Measurements from ENCODE around the gene FNBP1.

FNBP1 gene

DNA sequence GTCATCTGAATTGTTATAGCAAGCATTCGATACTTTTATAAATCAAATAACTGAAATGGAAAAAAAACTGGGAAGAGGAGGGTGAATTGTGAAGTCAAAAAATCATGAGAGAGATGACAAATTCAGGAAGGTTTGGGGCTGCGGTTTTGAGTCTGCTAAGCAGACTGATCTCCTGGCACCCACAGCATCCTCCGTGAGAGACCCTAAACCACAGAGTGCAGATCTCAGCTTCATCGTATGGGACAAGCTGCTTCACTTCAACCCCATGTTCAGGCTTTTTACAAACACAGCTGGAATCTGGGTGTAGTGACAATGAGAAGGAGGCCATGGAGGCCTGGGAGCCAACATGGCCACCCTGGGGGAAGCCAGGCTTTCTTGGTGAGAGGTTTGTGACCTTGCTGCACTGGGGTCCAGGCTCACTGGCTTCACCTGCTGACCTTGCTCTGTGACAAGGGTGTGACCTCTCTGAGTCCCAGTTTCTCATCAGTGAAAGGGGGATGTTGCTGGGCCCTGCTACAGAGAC is 188.3 kb downstream of the FNBP1 start:
- no peak for DNase-seq (ENCODE audit: low spot score)

DNA sequence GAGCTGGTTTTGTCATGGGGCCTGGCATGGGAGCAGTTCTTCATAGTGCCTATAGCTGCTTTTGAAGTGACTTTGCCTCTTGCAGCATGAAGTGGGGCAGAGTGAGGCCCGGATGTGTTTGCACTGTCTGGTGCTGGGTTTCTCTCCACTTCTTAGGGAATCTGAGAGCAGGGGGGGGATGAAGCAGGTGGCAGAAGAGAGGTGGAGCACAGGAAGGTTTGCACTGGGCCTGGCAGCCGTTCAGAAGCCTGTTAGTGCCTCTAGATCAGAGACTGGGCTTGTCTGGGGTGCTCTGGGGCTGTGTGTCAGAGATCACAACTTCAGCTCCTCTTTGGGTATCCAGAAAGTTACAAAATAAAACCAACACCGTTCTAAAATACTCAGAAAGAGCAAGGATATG is 189.4 kb downstream of the FNBP1 start:
- no peak for DNase-seq (ENCODE audit: low spot score)

DNA sequence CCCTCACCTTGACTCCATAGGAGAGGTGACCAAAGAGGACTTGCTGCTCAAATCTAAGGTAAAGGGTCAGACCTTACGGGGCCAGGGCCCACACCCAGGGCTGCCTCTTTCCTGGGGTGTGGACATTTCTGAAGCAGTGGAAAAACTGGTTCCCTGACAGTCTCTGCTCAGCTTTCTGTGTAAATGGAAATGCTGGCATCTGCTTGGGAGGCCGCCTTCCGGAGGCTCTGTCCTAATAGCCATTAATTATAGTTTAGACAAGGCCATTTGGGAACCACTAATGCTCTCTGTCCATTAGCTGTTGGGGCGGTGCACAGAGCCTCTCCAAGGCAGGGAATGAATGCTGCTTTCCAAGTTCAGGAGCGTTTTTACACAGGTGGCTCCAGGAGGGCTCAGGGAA is 190.4 kb downstream of the FNBP1 start:
- no peak for DNase-seq (ENCODE audit: low spot score)

DNA sequence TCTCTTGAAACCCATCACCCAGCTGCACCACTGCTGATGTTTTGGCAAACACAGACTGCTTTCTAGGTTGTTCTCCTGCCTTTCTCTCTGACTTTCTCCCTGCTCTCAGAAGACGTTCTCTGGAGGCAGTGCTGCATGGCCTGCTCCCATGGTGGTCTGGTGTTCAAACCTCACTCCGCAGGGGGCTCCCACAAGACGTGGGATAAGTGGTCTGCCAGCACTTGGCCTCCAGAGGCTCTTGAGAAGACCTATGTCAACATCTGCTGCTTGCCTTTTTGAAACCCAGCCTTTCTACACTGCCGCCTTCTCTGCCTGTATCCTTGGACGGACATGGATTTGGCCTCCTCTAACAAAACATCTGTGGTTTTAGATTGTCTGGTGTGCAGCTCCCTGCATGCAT is 191.2 kb downstream of the FNBP1 start:
- DNase-seq (ENCODE audit: low spot score) = no peak

DNA sequence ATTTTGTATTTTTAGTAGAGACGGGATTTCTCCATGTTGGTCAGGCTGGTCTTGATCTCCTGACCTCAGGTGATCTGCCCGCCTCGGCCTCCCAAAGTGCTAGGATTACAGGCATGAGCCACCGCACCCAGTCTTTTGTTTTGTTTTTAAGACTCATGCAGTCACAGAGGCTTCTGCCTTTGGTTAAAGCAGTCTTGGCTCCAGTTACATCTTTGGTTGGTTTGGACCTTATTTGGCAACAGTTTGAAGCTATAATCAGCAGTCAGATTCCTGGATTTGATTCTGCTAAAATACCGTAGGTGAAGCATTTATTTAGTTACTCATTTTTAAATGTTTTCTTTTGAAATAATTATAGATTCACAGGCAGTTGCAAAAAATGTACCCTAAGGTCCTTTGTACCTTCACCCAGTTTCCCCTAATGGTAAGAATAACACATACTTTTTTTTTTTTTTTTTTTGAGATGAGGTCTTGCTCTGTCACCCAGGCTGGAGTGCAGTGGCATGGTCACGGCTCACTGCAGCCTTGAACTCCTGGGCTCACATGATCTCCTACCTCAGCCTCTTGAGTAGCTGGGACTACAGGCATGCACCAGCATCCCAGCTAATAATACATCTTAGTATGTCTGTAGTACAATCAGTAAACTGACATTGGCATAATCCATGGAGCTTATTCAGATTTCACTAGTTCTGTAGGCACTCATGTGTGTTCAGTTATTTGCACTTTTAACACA is 192.0 kb downstream of the FNBP1 start:
- peak; percentile 43 for DNase-seq (ENCODE audit: low spot score)

DNA sequence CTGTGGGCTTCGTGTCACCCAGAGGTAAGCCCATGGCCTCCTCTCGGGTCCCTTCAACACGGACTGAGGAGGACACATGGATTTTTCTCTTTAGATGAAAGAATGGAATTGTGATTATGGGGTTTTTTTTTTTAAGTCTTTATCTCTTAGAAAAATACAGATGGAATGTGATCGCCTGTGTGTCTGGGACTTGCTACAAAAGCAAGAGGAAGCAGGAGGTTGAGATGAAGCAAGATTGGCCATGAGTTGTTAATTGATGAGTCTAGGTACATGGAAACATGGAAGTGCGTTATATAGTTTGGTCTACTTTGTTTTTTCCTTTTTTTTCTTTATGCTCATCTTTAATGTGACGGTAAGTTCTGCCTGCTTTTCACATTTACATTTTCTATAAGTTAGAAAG is 193.1 kb downstream of the FNBP1 start:
- no peak for DNase-seq (ENCODE audit: low spot score)

DNA sequence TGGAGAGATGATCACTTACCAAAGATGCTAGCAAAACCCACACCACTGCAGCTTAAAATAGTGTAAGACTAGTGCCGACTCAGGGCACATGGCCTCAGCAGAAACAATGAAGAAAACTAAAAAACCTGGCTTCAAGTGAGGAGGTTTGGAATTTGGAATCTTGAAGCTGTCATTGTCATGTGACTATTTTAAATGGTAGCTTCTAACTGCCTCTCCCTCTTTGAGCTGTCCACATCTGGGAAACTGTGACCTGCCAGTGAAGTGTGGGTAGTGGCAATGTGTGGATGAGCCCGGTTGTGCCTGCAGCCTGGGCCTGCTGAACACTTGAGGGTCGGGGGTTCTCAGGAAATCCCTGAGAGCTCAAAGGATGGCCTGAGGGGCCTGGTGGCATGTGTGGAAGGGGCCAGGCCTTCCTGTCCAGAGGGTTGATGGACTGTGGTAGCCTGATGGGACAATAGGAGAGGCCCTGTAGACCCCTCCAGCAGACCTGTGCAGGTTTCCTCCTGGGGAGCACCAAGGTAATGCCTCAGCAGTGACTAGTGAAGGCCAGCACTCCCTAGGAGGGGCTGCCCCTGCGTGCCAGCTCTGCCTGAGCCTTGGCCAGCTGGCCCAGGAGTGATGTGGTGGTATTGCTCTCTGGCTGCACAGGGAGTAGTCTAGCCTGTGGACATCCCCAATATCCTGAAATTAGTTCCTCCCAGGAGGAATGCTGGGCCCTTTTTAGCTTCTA is 194.1 kb downstream of the FNBP1 start:
- no peak for DNase-seq (ENCODE audit: low spot score)

DNA sequence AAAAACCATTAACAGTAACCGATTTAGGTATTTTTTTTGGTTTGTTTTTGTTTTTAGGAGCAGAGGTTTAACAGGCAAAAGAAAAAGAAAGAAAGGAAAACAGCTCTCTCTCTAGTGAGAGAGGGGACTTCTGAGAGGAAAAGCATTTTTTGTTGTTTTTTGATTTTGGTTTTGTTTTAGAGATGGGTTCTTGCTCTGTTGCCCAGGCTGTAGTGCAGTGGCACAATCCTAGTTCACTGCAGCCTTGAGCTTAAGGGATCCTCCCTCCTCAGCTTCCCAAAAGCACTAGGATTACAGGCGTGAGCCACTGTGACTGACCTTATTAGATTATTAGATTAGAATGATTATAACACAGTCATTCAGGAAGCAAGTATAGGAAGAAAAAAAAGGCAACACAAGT is 197.6 kb downstream of the FNBP1 start:
- no peak for DNase-seq (ENCODE audit: low spot score)

DNA sequence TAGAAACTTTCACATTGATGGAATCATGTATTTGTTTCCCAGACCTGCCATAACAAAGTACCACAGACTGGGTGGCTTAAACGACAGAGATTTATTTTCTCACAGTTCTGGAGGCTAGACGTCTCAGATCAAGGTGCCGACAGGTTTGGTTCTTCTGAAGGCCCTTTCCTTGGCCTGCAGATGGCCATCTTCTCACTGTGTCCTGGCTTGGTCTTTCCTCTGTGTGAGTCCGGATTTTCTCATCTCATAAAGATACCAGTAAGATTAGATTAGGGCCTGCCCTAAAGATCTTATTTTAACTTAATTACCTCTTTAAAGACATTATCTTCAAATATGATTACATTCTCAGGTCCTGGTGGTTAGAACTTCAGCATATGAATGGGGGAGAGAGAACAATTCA is 201.9 kb downstream of the FNBP1 start:
- no peak for DNase-seq (ENCODE audit: low spot score)

DNA sequence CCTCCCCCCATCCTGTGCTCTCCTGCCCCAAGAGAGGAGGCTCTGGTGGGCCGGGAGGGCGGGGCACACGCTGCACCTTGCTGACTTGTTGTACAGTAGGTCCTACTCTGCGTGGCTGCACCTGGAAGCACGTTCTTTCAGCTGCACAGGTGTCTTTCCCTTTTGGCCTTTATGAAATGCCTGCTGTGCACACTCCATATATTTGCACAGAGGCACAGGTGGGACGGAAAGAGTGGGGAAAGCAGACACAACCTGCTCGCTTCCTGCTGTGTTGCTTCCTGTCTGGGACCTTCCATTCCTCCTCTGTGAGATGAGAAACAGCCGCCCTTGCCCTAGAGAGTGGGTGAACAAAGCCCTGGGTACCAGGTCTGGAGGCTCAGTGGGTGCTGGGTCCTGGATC is 203.0 kb downstream of the FNBP1 start:
- DNase-seq (ENCODE audit: low spot score) = no peak

DNA sequence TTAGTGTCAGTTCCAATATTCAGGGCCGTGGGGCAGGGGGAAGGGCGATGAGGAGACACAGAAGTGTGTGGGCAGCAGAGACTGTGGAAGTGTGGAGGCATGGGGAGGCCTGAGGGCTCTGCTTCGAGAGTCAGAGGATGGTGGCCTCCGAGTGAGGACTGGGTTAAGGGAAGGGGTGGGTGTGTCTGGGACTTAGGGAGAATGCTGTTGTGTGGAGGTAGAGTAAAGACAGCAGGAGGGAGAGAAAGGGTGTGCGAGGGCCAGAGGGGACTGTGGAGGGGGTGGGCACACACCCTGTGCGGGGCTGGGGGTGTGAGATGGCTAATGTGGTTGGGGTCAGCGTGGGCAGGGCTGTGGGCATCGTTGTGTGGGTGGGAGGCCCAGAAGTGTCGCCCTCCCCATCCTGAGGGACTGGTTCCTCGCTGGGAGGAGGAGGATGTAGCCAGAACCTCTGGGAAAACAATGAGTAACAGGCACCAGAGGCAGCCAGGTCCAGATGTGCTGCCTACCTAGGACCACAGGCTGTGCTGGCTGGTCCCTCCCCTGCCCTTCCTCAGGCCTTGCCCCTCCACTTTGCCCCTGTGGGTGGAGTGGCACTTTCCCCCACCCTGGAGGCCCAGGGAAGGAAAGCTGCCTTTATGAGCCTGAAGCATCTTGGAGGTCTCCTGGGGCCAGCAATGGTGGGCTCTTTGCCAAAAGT is 203.5 kb downstream of the FNBP1 start:
- no peak for DNase-seq (ENCODE audit: low spot score)

DNA sequence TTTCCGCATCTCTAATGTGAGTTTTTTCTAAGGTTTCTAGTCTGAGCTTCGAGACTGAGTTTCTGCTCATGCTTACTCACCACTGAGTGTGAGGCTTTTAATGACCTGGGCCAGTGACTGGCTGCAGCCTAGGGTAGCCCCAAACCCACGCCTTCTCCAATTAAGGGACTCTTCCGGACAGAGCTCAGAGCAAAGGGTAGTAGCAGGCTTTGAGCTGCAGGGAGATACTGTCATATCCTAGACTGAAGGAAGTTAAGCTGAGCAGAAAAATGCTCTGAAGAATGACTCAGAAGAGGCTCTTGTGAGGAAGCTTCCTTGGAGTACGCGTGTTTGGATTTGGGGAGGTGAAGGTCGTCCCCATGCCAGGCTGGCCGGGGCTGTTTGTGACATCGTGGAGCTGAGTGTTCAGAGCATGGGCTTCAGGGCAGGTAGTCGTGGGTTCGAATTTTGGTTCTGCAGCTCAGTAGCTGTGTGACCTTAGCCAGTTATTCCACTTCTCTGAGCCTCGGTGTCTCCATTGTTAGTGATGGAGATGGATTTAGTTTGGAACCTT is 204.2 kb downstream of the FNBP1 start:
- DNase-seq (ENCODE audit: low spot score) = peak; percentile 52

Data from kidney tubule cell (primary cell).